Kidney (tissue), 14 donors: ENCODE data around the gene CFAP52. TPM values are rescaled to one million over a fixed set of nuclear protein-coding genes. Genes with fewer than 3 reads are reported as not detected.
"Not testable (repeated sequence)": the region's sequence is repeated elsewhere in the genome, so short reads cannot be mapped to it uniquely, and the experiment has no call there.

Experiments
- DNase-seq, 5 donors: peaks; one replicate each; pipeline ENCODE4 v3.0.0-alpha.2; 2013 to 2020
- FAIRE-seq: peaks from 2 replicates; lab custom pipeline; 2012; peaks lifted over from hg19 to GRCh38; lab: Jason Lieb, UNC
- H3K27ac ChIP-seq, 2 donors: one replicate each; pipeline ENCODE4 v1.7.0; 2013; ENCODE audit warnings: low read depth in 2 of 2, low read length in 2 of 2, inconsistent platforms in 1 of 2
- H3K27me3 ChIP-seq: one replicate; pipeline ENCODE4 v1.7.1; 2013; ENCODE audit warnings: low read length, inconsistent platforms; ENCODE audit not compliant: control insufficient read depth, insufficient read depth
- H3K36me3 ChIP-seq, 3 donors: one replicate each; pipeline versions ENCODE4 v1.7.0 to v1.7.1; 2013; ENCODE audit warnings: low read length in 3 of 3, control low read depth in 1 of 3, inconsistent platforms in 1 of 3; ENCODE audit not compliant: insufficient read depth in 3 of 3, control insufficient read depth in 2 of 3
- H3K4me1 ChIP-seq, 3 donors: one replicate each; pipeline versions ENCODE4 v1.7.0 to v1.7.1; 2013; ENCODE audit warnings: low read length in 3 of 3, inconsistent platforms in 1 of 3, low read depth in 1 of 3; ENCODE audit not compliant: control insufficient read depth in 2 of 3, insufficient read depth in 2 of 3
- H3K4me3 ChIP-seq, 3 donors: one replicate each; pipeline versions ENCODE4 v1.7.0 to v1.8.1; 2013; ENCODE audit warnings: low read length in 3 of 3, control low read depth in 1 of 3, inconsistent platforms in 1 of 3
- H3K9ac ChIP-seq, 3 donors: one replicate each; pipeline versions ENCODE4 v1.7.0 to v1.7.1; 2013; ENCODE audit warnings: low read length in 3 of 3, control low read depth in 1 of 3, inconsistent platforms in 1 of 3
- H3K9me3 ChIP-seq, 3 donors: one replicate each; pipeline versions ENCODE4 v1.7.0 to v1.7.1; 2013; ENCODE audit warnings: low read length in 3 of 3, control low read depth in 1 of 3, inconsistent platforms in 1 of 3; ENCODE audit not compliant: control insufficient read depth in 2 of 3, insufficient read depth in 1 of 3
- CTCF ChIP-seq: IDR thresholded peaks from 3 replicates; pipeline ENCODE4 v1.5.1; 2012; ENCODE audit warnings: mild to moderate bottlenecking, moderate library complexity, borderline replicate concordance; ENCODE audit not compliant: insufficient read depth; ENCODE audit errors: extremely low read depth
- intact Hi-C: fragments of 100-400 bp; cut with DNase I; formaldehyde crosslinking; loops from one replicate; pipeline ENCODE4 v1.11.1; 2022
- polyA plus RNA-seq: library from polyadenylated mRNA; stranded (reverse); fragments of 350-450 nt; fragmentation: Illumina TruSeq; extraction: RNeasy Lipid Tissue Mini Kit (QIAGEN cat#74804); gene quantifications from one replicate; pipeline ENCODE4 v1.2.3, GENCODE V29; 2014; ENCODE audit warnings: low read depth, low replicate concordance; ENCODE audit not compliant: insufficient read depth
- total RNA-seq: library from RNA; stranded (reverse); fragmentation: NEBNext Ultra II Directional; extraction: Animal tissue kit (Norgen Biotek cat#: 25700); gene quantifications from one replicate; pipeline ENCODE4 v1.2.1, GENCODE V29; 2021
- donor health status: control.
- donor health status: control.
- donor health status: control.
- donor health status: control.
- donor health status: control.
- donor health status: DM: yes; HTN: yes; CAD: no.
- donor health status: Normal renal cell carcinoma (clear cell type).

The CFAP52 gene
- total and polyA plus RNA-seq, 2 donors from 2014 or later = 1.7 TPM; not detected in 1

GRCh38 chr17:9554715-9555114, 21.7 kb upstream of the CFAP52 start:
- DNase-seq = peak in 4 of 5 donors; percentile 13 to 52 (median 28)
- H3K4me3 ChIP-seq, H3K27ac ChIP-seq, H3K4me1 ChIP-seq, H3K27me3 ChIP-seq, H3K9me3 ChIP-seq, FAIRE-seq, H3K9ac ChIP-seq, H3K36me3 ChIP-seq, intact Hi-C loops: not testable (repeated sequence)
- TF ChIP-seq CTCF = peak; percentile 15

GRCh38 chr17:9557161-9557755, 19.2 kb upstream of the CFAP52 start:
- no peak for TF ChIP-seq CTCF
- intact Hi-C loops = no loop called here
- Histone ChIP-seq H3K27ac (no peak overlapping the region), H3K27me3 (no peaks in the 10 kb centered on the region), H3K36me3 (peaks cover 0 to 2% (median 0%) of the 10 kb centered on the region in 3 donors), H3K4me3 (no peak overlapping the region), H3K4me1 (no peaks in the 10 kb centered on the region), H3K9ac (no peak overlapping the region), H3K9me3 (no peaks in the 10 kb centered on the region)
- FAIRE-seq = no peak
- peak in 1 of 5 donors; percentile 60 for DNase-seq

DNA sequence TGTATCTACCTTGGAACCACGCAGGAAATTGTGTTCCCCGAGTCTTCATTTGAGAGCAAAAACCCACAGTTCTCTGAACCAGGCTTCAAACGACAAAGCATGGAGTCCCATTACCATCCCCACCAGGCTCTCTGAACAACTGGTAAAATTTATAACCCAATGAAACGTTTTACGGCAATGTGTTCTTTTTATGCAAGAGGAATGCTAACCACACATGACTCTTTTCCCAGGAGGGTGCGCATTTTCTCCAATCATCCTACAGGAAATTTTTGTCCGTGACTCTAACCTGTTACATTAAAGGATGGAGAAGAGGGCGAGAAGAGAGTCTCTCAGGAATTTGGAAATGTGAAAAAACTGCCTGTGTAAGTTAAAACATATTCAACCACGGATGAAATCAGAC, 18.6 kb upstream of the CFAP52 start:
- Histone ChIP-seq H3K4me1 (no peaks in the 10 kb centered on the region), H3K9me3 (no peaks in the 10 kb centered on the region), H3K4me3 (no peak overlapping the region), H3K27ac (no peak overlapping the region), H3K9ac (no peak overlapping the region), H3K36me3 (peaks cover 0 to 2% (median 0%) of the 10 kb centered on the region in 3 donors), H3K27me3 (no peaks in the 10 kb centered on the region)
- FAIRE-seq (no peak), DNase-seq (peak in 1 of 5 donors; percentile 74)
- intact Hi-C loops = no loop called here
- TF ChIP-seq CTCF = no peak

DNA sequence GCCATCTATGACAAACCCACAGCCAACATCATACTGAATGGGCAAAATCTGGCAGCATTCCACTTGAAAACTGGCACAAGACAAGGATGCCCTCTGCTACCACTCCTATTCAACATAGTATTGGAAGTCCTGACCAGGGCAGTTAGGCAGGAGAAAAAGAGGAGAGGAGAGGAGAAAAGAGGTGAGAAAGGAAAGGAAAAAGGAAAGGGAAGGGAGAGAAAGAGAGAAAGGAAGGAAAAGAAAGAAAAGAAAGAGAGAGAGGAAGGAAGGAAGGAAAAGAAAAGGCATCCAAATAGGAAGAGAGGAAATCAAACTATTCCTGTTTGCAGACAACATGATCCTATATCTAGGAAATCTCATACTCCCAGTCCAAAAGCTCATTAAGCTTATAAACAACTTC, 12.3 kb upstream of the CFAP52 start:
- no peak for DNase-seq
- no peak for FAIRE-seq

More for the DNA sequence above, 12.3 kb upstream of the CFAP52 start:
- H3K27me3 ChIP-seq = no peaks in the 10 kb centered on the region
- H3K9ac ChIP-seq = no peak overlapping the region
- no peak overlapping the region for H3K27ac ChIP-seq
- H3K36me3 ChIP-seq = peaks cover 0 to 4% (median 2%) of the 10 kb centered on the region in 3 donors
- no peak for TF ChIP-seq CTCF
- no peaks in the 10 kb centered on the region for H3K4me1 ChIP-seq
- no peaks in the 10 kb centered on the region for H3K9me3 ChIP-seq
- no peak overlapping the region for H3K4me3 ChIP-seq
- intact Hi-C loops = no loop called here
